CD4-positive, alpha-beta memory T cell (primary cell): ENCODE results near the gene TMEM38B. TPM values are rescaled to one million over a fixed set of nuclear protein-coding genes. Genes with fewer than 3 reads are reported as not detected.
"Not testable (repeated sequence)": the region's sequence is repeated elsewhere in the genome, so short reads cannot be mapped to it uniquely, and the experiment has no call there.

Source experiments
- CTCF ChIA-PET: fragments of 350-600 bp; sonication (Branson Sonifier 250); formaldehyde crosslinking; loops from one replicate; lab custom pipeline; 2021; ENCODE audit warnings: inconsistent platforms; ENCODE audit not compliant: partially characterized antibody; lab: Charles Lee
- POLR2A ChIA-PET: fragments of 350-600 bp; sonication (Branson Sonifier 250); formaldehyde crosslinking; loops from one replicate; lab custom pipeline; 2021; ENCODE audit not compliant: partially characterized antibody; lab: Charles Lee
- DNase-seq, 5 donors: peaks; one replicate each; pipeline versions ENCODE4 v3.0.0 to v3.0.0-alpha.2; 2020 to 2022; ENCODE audit warnings: mixed read lengths in 1 of 5
- H3K27ac ChIP-seq: one replicate; pipeline ENCODE4 v1.7.0; 2013; ENCODE audit warnings: low read depth, low read length
- H3K27me3 ChIP-seq: 2 replicates; pipeline ENCODE4 v1.7.0; 2013; ENCODE audit warnings: mild to moderate bottlenecking, low read length, moderate library complexity; ENCODE audit not compliant: insufficient read depth
- H3K36me3 ChIP-seq: 2 replicates; pipeline ENCODE4 v1.7.0; 2013; ENCODE audit warnings: mild to moderate bottlenecking, low read length, moderate library complexity; ENCODE audit not compliant: insufficient read depth
- H3K4me1 ChIP-seq: 2 replicates; pipeline ENCODE4 v1.7.0; 2013; ENCODE audit warnings: mild to moderate bottlenecking, low read length, moderate library complexity; ENCODE audit not compliant: insufficient read depth
- H3K4me3 ChIP-seq, 2 donors: one replicate each; pipeline ENCODE4 v1.7.0; 2013; ENCODE audit warnings: low read length in 2 of 2, mild to moderate bottlenecking in 1 of 2
- H3K9me3 ChIP-seq, 2 donors: one replicate each; pipeline ENCODE4 v1.7.0; 2013; ENCODE audit warnings: low read length in 2 of 2, control low read depth in 1 of 2; ENCODE audit not compliant: control insufficient read depth in 1 of 2
- H3K27ac Mint-ChIP-seq, 7 donors: one replicate each; pipeline ENCODE4 v1.8.0; 2020 to 2021; ENCODE audit warnings: mixed read lengths in 7 of 7, mild to moderate bottlenecking in 6 of 7, inconsistent platforms in 3 of 7, moderate library complexity in 3 of 7
- H3K27me3 Mint-ChIP-seq, 2 donors: one replicate each; pipeline ENCODE4 v1.8.0; 2020 to 2021; ENCODE audit warnings: mixed read lengths in 2 of 2
- H3K36me3 Mint-ChIP-seq, 2 donors: one replicate each; pipeline ENCODE4 v1.8.0; 2020 to 2021; ENCODE audit warnings: mixed read lengths in 2 of 2, inconsistent platforms in 1 of 2, mild to moderate bottlenecking in 1 of 2
- H3K4me1 Mint-ChIP-seq, 4 donors: one replicate each; pipeline ENCODE4 v1.8.0; 2020 to 2021; ENCODE audit warnings: mixed read lengths in 4 of 4, mild to moderate bottlenecking in 1 of 4
- H3K4me3 Mint-ChIP-seq, 8 donors: one replicate each; pipeline ENCODE4 v1.8.0; 2020 to 2021; ENCODE audit warnings: mixed read lengths in 8 of 8, mild to moderate bottlenecking in 7 of 8, moderate library complexity in 6 of 8, inconsistent platforms in 3 of 8
- H3K9me3 Mint-ChIP-seq, 8 donors: one replicate each; pipeline ENCODE4 v1.8.0; 2020 to 2021; ENCODE audit warnings: mixed read lengths in 8 of 8, mild to moderate bottlenecking in 5 of 8, inconsistent platforms in 3 of 8, moderate library complexity in 1 of 8
- intact Hi-C: fragments of 100-400 bp; cut with micrococcal nuclease; formaldehyde crosslinking; loops from one replicate; pipeline ENCODE4 v1.15.1; 2023
- polyA plus RNA-seq, 2 donors: library from polyadenylated mRNA; unstranded; fragments of 300-500 nt; fragmentation: Illumina TruSeq; gene quantifications; one replicate each; pipeline ENCODE4 v1.2.3, GENCODE V29; 2021
- total RNA-seq, 2 experiments: library from RNA; stranded (reverse); gene quantifications; one replicate each; pipeline ENCODE4 v1.2.3, GENCODE V29; 2021

TMEM38B gene
- total and polyA plus RNA-seq, 4 experiments from 2014 or later = 13.4 to 23.3 (median 17.3) TPM

DNA sequence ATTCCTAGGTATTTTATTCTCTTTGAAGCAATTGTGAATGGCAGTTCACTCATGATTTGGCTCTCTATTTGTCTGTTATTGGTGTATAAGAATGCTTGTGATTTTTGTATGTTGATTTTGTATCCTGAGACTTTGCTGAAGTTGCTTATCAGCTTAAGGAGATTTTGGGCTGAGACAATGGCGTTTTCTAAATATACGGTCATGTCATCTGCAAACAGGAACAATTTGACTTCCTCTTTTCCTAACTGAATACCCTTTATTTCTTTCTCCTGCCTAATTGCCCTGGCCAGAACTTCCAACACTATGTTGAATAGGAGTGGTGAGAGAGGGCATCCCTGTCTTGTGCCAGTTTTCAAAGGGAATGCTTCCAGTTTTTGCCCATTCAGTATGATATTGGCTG is 92.5 kb downstream of the TMEM38B start:
- H3K27me3 Mint-ChIP-seq, H3K4me3 Mint-ChIP-seq, H3K9me3 ChIP-seq, H3K27ac ChIP-seq, POLR2A ChIA-PET, H3K27me3 ChIP-seq, CTCF ChIA-PET, H3K27ac Mint-ChIP-seq, intact Hi-C loops, DNase-seq, H3K36me3 ChIP-seq, H3K4me1 Mint-ChIP-seq, H3K4me3 ChIP-seq, H3K4me1 ChIP-seq: not testable (repeated sequence)
- peaks cover 38 to 68% of the 10 kb centered on the region in 2 donors for H3K36me3 Mint-ChIP-seq
- peaks cover 2 to 83% (median 63%) of the 10 kb centered on the region in 8 donors for H3K9me3 Mint-ChIP-seq

DNA sequence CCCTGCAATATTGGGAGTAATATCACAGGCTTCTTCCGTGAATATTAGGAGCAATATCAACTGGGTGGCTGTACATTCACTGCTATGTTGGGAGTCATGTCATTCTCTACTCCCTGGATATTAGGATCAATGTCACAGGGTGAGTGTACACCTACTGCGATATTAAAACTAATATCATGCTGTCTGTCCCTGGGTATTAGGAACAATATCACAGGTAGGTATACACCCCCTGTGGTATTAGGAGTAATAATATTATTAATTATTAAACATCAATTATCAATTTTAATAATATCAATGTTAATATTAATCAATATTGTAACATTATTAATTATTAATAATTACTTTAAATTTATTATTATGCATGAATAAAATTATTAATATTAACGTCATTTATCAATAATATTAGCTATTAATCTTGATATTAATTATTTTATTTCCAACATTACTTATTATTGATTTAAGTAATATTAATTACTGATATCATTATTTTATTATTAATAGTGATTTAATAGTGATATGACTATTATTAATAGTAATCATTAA is 121.9 kb downstream of the TMEM38B start:
- Mint-ChIP-seq H3K4me3 (no peak overlapping the region), H3K27me3 (no peaks in the 10 kb centered on the region), H3K27ac (no peak overlapping the region), H3K9me3 (peaks cover 5 to 48% (median 34%) of the 10 kb centered on the region in 8 donors), H3K4me1 (no peaks in the 10 kb centered on the region), H3K36me3 (peaks cover 3% of the 10 kb centered on the region in 2 donors)
- DNase-seq = no peak
- Histone ChIP-seq H3K4me1 (no peaks in the 10 kb centered on the region), H3K27ac (no peak overlapping the region), H3K36me3 (no peaks in the 10 kb centered on the region), H3K27me3 (no peaks in the 10 kb centered on the region), H3K9me3 (peaks cover 0 to 8% of the 10 kb centered on the region in 2 donors), H3K4me3 (no peak overlapping the region)
- intact Hi-C loops = no loop called here
- CTCF ChIA-PET = no interaction called here
- POLR2A ChIA-PET = no interaction called here

DNA sequence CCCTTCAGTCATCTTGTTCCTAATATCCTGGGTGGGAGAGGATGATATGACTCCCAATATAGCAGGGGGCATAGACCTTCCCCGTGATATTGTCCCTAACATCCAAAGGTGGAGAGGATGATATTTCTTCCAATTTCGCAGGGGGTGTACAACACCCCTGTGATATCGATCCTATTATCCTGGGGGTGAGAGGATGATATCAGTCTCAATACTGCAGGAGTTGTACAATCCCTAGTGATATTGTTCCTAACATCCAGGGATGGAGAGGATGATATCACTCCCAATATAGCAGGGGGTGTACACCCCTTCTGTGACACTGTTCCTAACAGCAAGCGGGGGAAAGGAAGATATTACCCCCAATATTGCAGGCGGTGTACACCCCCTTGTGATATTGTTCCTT is 122.6 kb downstream of the TMEM38B start:
- Mint-ChIP-seq H3K4me1 (no peaks in the 10 kb centered on the region), H3K4me3 (no peak overlapping the region), H3K36me3 (peaks cover 3% of the 10 kb centered on the region in 2 donors), H3K9me3 (peaks cover 2 to 42% (median 29%) of the 10 kb centered on the region in 8 donors), H3K27me3 (no peaks in the 10 kb centered on the region), H3K27ac (no peak overlapping the region)
- POLR2A ChIA-PET = no interaction called here
- DNase-seq = no peak
- peaks cover 0 to 2% of the 10 kb centered on the region in 2 donors for H3K9me3 ChIP-seq
- H3K36me3 ChIP-seq = no peaks in the 10 kb centered on the region
- no peaks in the 10 kb centered on the region for H3K27me3 ChIP-seq
- H3K27ac ChIP-seq = no peak overlapping the region
- H3K4me1 ChIP-seq = no peaks in the 10 kb centered on the region
- no peak overlapping the region for H3K4me3 ChIP-seq
- intact Hi-C loops = no loop called here
- CTCF ChIA-PET = no interaction called here

DNA sequence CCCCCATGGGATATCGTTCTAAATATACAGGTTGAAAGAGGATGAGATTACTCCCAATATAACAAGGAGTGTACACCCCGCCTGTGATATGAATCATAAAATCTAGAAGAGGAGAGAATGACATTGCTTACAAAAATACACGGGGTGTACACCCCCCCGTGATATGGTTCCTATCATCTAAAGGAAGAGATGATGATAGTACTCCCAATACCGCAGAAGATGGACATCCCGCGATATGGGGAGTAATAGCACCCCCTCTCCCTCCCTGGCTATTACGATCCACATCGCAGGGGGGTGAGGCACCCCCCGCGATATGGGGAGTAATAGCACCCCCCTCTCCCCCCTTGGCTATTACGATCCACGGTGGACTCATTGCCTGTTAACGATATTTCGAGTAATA is 124.6 kb downstream of the TMEM38B start:
- Mint-ChIP-seq H3K4me1 (no peaks in the 10 kb centered on the region), H3K36me3 (peaks cover 3% of the 10 kb centered on the region in 2 donors), H3K27ac (no peak overlapping the region), H3K4me3 (no peak overlapping the region), H3K9me3 (peaks cover 9 to 43% (median 27%) of the 10 kb centered on the region in 8 donors), H3K27me3 (no peaks in the 10 kb centered on the region)
- no peaks in the 10 kb centered on the region for H3K27me3 ChIP-seq
- intact Hi-C loops = no loop called here
- ChIA-PET POLR2A (no interaction called here), CTCF (no interaction called here)
- no peaks in the 10 kb centered on the region for H3K9me3 ChIP-seq
- no peak for DNase-seq
- H3K4me3 ChIP-seq = no peak overlapping the region
- H3K4me1 ChIP-seq = no peaks in the 10 kb centered on the region
- no peaks in the 10 kb centered on the region for H3K36me3 ChIP-seq
- no peak overlapping the region for H3K27ac ChIP-seq

DNA sequence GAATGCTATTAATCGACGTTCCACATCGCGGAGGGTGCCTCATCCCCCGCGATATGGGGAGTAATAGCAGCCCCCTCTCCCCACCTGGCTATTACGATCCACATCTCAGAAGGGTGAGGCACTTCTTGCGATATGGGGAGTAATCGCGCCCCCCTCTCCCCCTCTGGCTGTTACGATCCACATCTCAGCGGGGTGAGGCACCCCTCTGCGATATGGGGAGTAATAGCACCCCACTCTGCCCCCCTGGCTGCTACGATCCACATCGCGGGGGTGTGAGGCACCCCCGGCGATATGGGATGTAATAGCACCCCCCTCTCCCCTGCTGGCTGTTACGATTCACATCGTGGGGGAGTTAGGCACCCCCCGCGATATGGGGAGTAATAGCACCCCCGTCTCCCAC is 128.5 kb downstream of the TMEM38B start:
- H3K27me3 ChIP-seq = no peaks in the 10 kb centered on the region
- H3K4me1 ChIP-seq = no peaks in the 10 kb centered on the region
- Mint-ChIP-seq H3K9me3 (peaks cover 9 to 45% (median 22%) of the 10 kb centered on the region in 8 donors), H3K4me1 (no peaks in the 10 kb centered on the region), H3K27me3 (no peaks in the 10 kb centered on the region), H3K4me3 (no peak overlapping the region), H3K36me3 (peaks cover 3 to 4% of the 10 kb centered on the region in 2 donors), H3K27ac (no peak overlapping the region)
- CTCF ChIA-PET = no interaction called here
- POLR2A ChIA-PET = no interaction called here
- no peaks in the 10 kb centered on the region for H3K36me3 ChIP-seq
- no peak overlapping the region for H3K27ac ChIP-seq
- intact Hi-C loops = no loop called here
- no peak for DNase-seq
- no peak overlapping the region for H3K4me3 ChIP-seq
- no peaks in the 10 kb centered on the region for H3K9me3 ChIP-seq

Other genes starting within 250 kb of the TMEM38B start
- 1 to 10 TPM; 1.6 TPM for gene FSD1L, start 246.5 kb upstream of the TMEM38B start, total RNA-seq
- gene FSD1L, start 246.5 kb upstream of the TMEM38B start, polyA plus RNA-seq = 1 to 10 TPM; 1.2 to 2.0 TPM
- 10 to 100 TPM; 13.9 to 14.2 TPM for gene FKTN, start 136.4 kb upstream of the TMEM38B start, total RNA-seq
- gene FKTN, start 136.4 kb upstream of the TMEM38B start, polyA plus RNA-seq = 1 to 10 TPM in 1 of 2 donors, under 1 TPM in 1; 0.18 to 1.1 TPM
- not detected for gene TAL2, start 32.1 kb upstream of the TMEM38B start, total RNA-seq
- not detected for gene TAL2, start 32.1 kb upstream of the TMEM38B start, polyA plus RNA-seq